Kidney glomerular epithelial cell (primary cell): ENCODE results near the gene HOOK2.

Experiments
- DNase-seq: peaks from one replicate; lab custom pipeline; 2025; lab: John Stamatoyannopoulos, UW

HOOK2 gene

GRCh38 chr19:12793290-12794195 is 18.2 kb upstream of the HOOK2 start:
- peak; percentile 88 for DNase-seq

GRCh38 chr19:12792853-12793289 is 17.5 kb upstream of the HOOK2 start:
- DNase-seq, result no peak

- DNase-seq, result peak; percentile 19
Observed at GRCh38 chr19:12792051-12792852, 16.9 kb upstream of the HOOK2 start.

GRCh38 chr19:12791345-12792050 is 16.1 kb upstream of the HOOK2 start, which contains the start of gene JUNB:
Gene JUNB (plus strand): TSS chr19:12791486. CDS start chr19:12791772, 286 bp downstream.
- peak; percentile 96 for DNase-seq

- DNase-seq, result no peak
Observed at GRCh38 chr19:12790628-12791344, 15.4 kb upstream of the HOOK2 start.

- peak; percentile 84 for DNase-seq
Observed at GRCh38 chr19:12789904-12790619, 14.7 kb upstream of the HOOK2 start.

GRCh38 chr19:12789098-12789903 is 13.9 kb upstream of the HOOK2 start:
- no peak for DNase-seq

- DNase-seq, result peak; percentile 52
Observed at GRCh38 chr19:12788682-12789097, 13.3 kb upstream of the HOOK2 start.

GRCh38 chr19:12788042-12788681 is 12.8 kb upstream of the HOOK2 start:
- no peak for DNase-seq

- no peak for DNase-seq
Observed at GRCh38 chr19:12787458-12787857, 12.1 kb upstream of the HOOK2 start.

GRCh38 chr19:12786952-12787351 is 11.6 kb upstream of the HOOK2 start:
- DNase-seq, result no peak

- no peak for DNase-seq
Observed at GRCh38 chr19:12786141-12786870, 11.0 kb upstream of the HOOK2 start.

GRCh38 chr19:12785431-12786031 is 10.2 kb upstream of the HOOK2 start:
- no peak for DNase-seq

GRCh38 chr19:12784871-12785430 is 9.6 kb upstream of the HOOK2 start:
- DNase-seq, result no peak

- peak; percentile 26 for DNase-seq
Observed at GRCh38 chr19:12784394-12784870, 9.1 kb upstream of the HOOK2 start.

- DNase-seq, result peak; percentile 37
Observed at GRCh38 chr19:12783849-12784393, 8.6 kb upstream of the HOOK2 start.

- DNase-seq, result no peak
Observed at GRCh38 chr19:12783291-12783848, 8.0 kb upstream of the HOOK2 start.
